Psoas muscle (tissue), 8 donors: ENCODE data around the gene THAP7. TPM values are rescaled to one million over a fixed set of nuclear protein-coding genes. Genes with fewer than 3 reads are reported as not detected.

ENCODE experiments used
- ATAC-seq, 4 donors: fragments of 200-7000 bp; cut with Tn5 transposase; one replicate each; pipeline ENCODE4 v1.9.1; 2020; ENCODE audit warnings: moderate library complexity in 3 of 4, mild to moderate bottlenecking in 2 of 4
- DNase-seq, 2 donors: peaks; one replicate each; pipeline ENCODE4 v3.0.0-alpha.2; 2020
- H3K27ac ChIP-seq: fragments of 200-600 bp; one replicate; pipeline ENCODE4 v1.8.0; 2022
- H3K27me3 ChIP-seq, 3 donors: fragments of 200-600 bp in 1 of 3; one replicate each; pipeline versions ENCODE4 v1.6.1 to v1.8.0; 2013 to 2022; ENCODE audit warnings: low read length in 2 of 3, mild to moderate bottlenecking in 2 of 3, moderate library complexity in 1 of 3; ENCODE audit not compliant: insufficient read depth in 3 of 3
- H3K36me3 ChIP-seq, 2 donors: fragments of 200-600 bp in 1 of 2; one replicate each; pipeline versions ENCODE4 v1.6.1 to v1.8.0; 2013 to 2022; ENCODE audit warnings: low read depth in 1 of 2, mild to moderate bottlenecking in 1 of 2, moderate library complexity in 1 of 2; ENCODE audit not compliant: insufficient read depth in 1 of 2
- H3K4me1 ChIP-seq: fragments of 200-600 bp; one replicate; pipeline ENCODE4 v1.8.0; 2022
- H3K4me3 ChIP-seq: fragments of 200-600 bp; one replicate; pipeline ENCODE4 v1.8.0; 2022; ENCODE audit warnings: mild to moderate bottlenecking
- H3K9me3 ChIP-seq: fragments of 200-600 bp; one replicate; pipeline ENCODE4 v1.8.0; 2022
- CTCF ChIP-seq: fragments of 200-600 bp; IDR thresholded peaks from one replicate; pipeline ENCODE4 v1.8.0; 2022; ENCODE audit warnings: antibody characterized with exemption
- WGBS, 3 donors: extraction: QIAGEN DNeasy Blood & Tissue Kit; methylation state at CpG; one replicate each; pipeline versions ENCODE4 v1.1.6 to v1.1.7; 2013; 5-methylcytosine and 5-hydroxymethylcytosine counted together
- intact Hi-C, 2 donors: fragments of 100-400 bp; cut with DNase I; formaldehyde crosslinking; loops; one replicate each; pipeline versions ENCODE4 v1.11.0 to v1.14.2; 2022
- polyA plus RNA-seq, 3 donors: library from polyadenylated mRNA; stranded (reverse); fragments of 200-250 nt; gene quantifications; one replicate each; pipeline ENCODE4 v1.2.3, GENCODE V29; 2013
- total RNA-seq, 4 donors: library from RNA; stranded (reverse); fragmentation: NEBNext Ultra II Directional in 2 of 4; extraction: Animal tissue kit (Norgen Biotek cat#: 25700) in 2 of 4; gene quantifications; one replicate each; pipeline versions ENCODE4 v1.2.1 to v1.2.4, GENCODE V29; 2021 to 2023
- donor health status: healthy with polysubstance abuse.
- donor health status: DM: no; HTN: no; CAD: no; lungs with moderate emphysema.
- donor health status: Bipolar disorder and iron deficiency.
- donor health status: healthy.
- donor health status: DM: yes; HTN: yes; CAD: no.
- donor health status: DM: no; HTN: no; CAD: no.
- donor health status: DM: no; HTN: no; CAD: no.
- donor health status: DM: yes; HTN: yes; CAD: no.

THAP7 gene
- total and polyA plus RNA-seq, 7 donors: 25.2 to 67.5 (median 39.2) TPM

GRCh38 chr22:21003782-21004181 lies 1.9 kb upstream of the THAP7 start:
- no peak for TF ChIP-seq CTCF
- Histone ChIP-seq H3K9me3 (no peaks in the 10 kb centered on the region), H3K4me3 (peak overlapping the region; percentile 73), H3K27ac (peak overlapping the region; percentile 92), H3K27me3 (no peaks in the 10 kb centered on the region), H3K36me3 (peaks cover 0 to 19% of the 10 kb centered on the region in 2 donors), H3K4me1 (peaks cover 27% of the 10 kb centered on the region)
- intact Hi-C loops: no loop called here
- ATAC-seq: no peak
- WGBS, 3 donors: 40 to 60% (median 59%) methylated on average over 4 of the region's 4 CpGs
- no peak for DNase-seq

GRCh38 chr22:21000987-21001600 lies 824 bp downstream of the THAP7 start:
- H3K27ac ChIP-seq: peak overlapping the region; percentile 92
- H3K4me1 ChIP-seq: peaks cover 27% of the 10 kb centered on the region
- H3K27me3 ChIP-seq: no peaks in the 10 kb centered on the region
- H3K4me3 ChIP-seq: peak overlapping the region; percentile 73
- ATAC-seq (peak in 2 of 4 donors; percentile 0), DNase-seq (no peak)
- TF ChIP-seq CTCF: no peak
- 1% methylated on average over 26 of the region's 26 CpGs for WGBS, 3 donors
- intact Hi-C loops: no loop called here
- no peaks in the 10 kb centered on the region for H3K9me3 ChIP-seq
- peaks cover 0 to 46% of the 10 kb centered on the region in 2 donors for H3K36me3 ChIP-seq

GRCh38 chr22:21000207-21000986 lies 1.5 kb downstream of the THAP7 start:
- no peak for TF ChIP-seq CTCF
- Histone ChIP-seq H3K36me3 (peaks cover 0 to 53% of the 10 kb centered on the region in 2 donors), H3K4me3 (peak overlapping the region; percentile 73), H3K27me3 (no peaks in the 10 kb centered on the region), H3K9me3 (no peaks in the 10 kb centered on the region), H3K27ac (peak overlapping the region; percentile 92), H3K4me1 (peaks cover 27% of the 10 kb centered on the region)
- ATAC-seq (no peak), DNase-seq (no peak)
- intact Hi-C loops: no loop called here
- 45 to 55% (median 50%) methylated on average over 22 of the region's 22 CpGs for WGBS, 3 donors

- TF ChIP-seq CTCF: no peak
- DNase-seq: no peak
Observed at GRCh38 chr22:20999350-21000206, 2.3 kb downstream of the THAP7 start.

More at GRCh38 chr22:20999350-21000206, 2.3 kb downstream of the THAP7 start:
- Histone ChIP-seq H3K9me3 (no peaks in the 10 kb centered on the region), H3K36me3 (peaks cover 0 to 61% of the 10 kb centered on the region in 2 donors), H3K27ac (no peak overlapping the region), H3K27me3 (no peaks in the 10 kb centered on the region), H3K4me1 (peaks cover 27% of the 10 kb centered on the region), H3K4me3 (peak overlapping the region; percentile 73)
- intact Hi-C loops: loop anchor here in 1 of 2 donors (10.0 kb wide), 1 partner anchor 65 kb away; no protein-coding TSS in a partner anchor
- 81 to 87% (median 82%) methylated on average over 25 to 27 of the region's 27 CpGs for WGBS, 3 donors
- ATAC-seq: no peak
